H9 (cell line): ENCODE measurements around the gene BIVM. TPM values are rescaled to one million over a fixed set of nuclear protein-coding genes. Genes with fewer than 3 reads are reported as not detected.

Experiments
- DNase-seq: peaks from one replicate; pipeline ENCODE4 v3.0.0-alpha.2; 2017
- H2AFZ ChIP-seq: one replicate; pipeline ENCODE4 v1.6.1; 2013; ENCODE audit warnings: mild to moderate bottlenecking, low read length, control low read depth, moderate library complexity
- H2AK5ac ChIP-seq: 2 replicates; pipeline ENCODE4 v1.6.1; 2013; ENCODE audit warnings: low read length, control low read depth, mixed read lengths; ENCODE audit not compliant: insufficient read length
- H2BK120ac ChIP-seq: one replicate; pipeline ENCODE4 v1.6.1; 2013; ENCODE audit warnings: low read depth, mild to moderate bottlenecking, low read length, control low read depth, inconsistent platforms; ENCODE audit not compliant: poor library complexity, severe bottlenecking
- H2BK12ac ChIP-seq: 2 replicates; pipeline ENCODE4 v1.6.1; 2013; ENCODE audit warnings: low read length, control low read depth, mixed read lengths, low read depth; ENCODE audit not compliant: insufficient read length
- H2BK15ac ChIP-seq: 2 replicates; pipeline ENCODE4 v1.6.1; 2013; ENCODE audit warnings: low read depth, low read length, control low read depth
- H2BK20ac ChIP-seq: one replicate; pipeline ENCODE4 v1.6.1; 2013; ENCODE audit warnings: low read depth, mild to moderate bottlenecking, low read length, control low read depth, inconsistent platforms; ENCODE audit not compliant: poor library complexity, severe bottlenecking
- H2BK5ac ChIP-seq: 2 replicates; pipeline ENCODE4 v1.6.1; 2013; ENCODE audit warnings: low read length, control low read depth, mixed read lengths; ENCODE audit not compliant: insufficient read length
- H3K14ac ChIP-seq: 2 replicates; pipeline ENCODE4 v1.6.1; 2013; ENCODE audit warnings: low read length, control low read depth; ENCODE audit not compliant: insufficient read depth
- H3K18ac ChIP-seq: 2 replicates; pipeline ENCODE4 v1.6.1; 2013; ENCODE audit warnings: low read depth, mild to moderate bottlenecking, mixed read lengths, low read length, control low read depth; ENCODE audit not compliant: insufficient read length
- H3K23ac ChIP-seq: 2 replicates; pipeline ENCODE4 v1.6.1; 2013; ENCODE audit warnings: low read length, control low read depth, mixed read lengths, low read depth; ENCODE audit not compliant: insufficient read length
- H3K23me2 ChIP-seq: 2 replicates; pipeline ENCODE4 v1.6.1; 2013; ENCODE audit warnings: low read depth, mild to moderate bottlenecking, mixed read lengths, low read length, control low read depth; ENCODE audit not compliant: insufficient read length, poor library complexity, severe bottlenecking
- H3K27ac ChIP-seq: 2 replicates; pipeline ENCODE4 v1.5.1; 2013; ENCODE audit warnings: low read length, control low read depth, mixed read lengths, low read depth; ENCODE audit not compliant: insufficient read length
- H3K27me3 ChIP-seq: 2 replicates; pipeline ENCODE4 v1.6.1; 2013; ENCODE audit warnings: low read length, control low read depth, inconsistent platforms; ENCODE audit not compliant: insufficient read depth
- H3K4ac ChIP-seq: 2 replicates; pipeline ENCODE4 v1.6.1; 2013; ENCODE audit warnings: low read depth, mild to moderate bottlenecking, control low read depth, inconsistent platforms, low read length, moderate library complexity
- H3K4me1 ChIP-seq: 2 replicates; pipeline ENCODE4 v1.6.1; 2013; ENCODE audit warnings: low read length, control low read depth, inconsistent platforms; ENCODE audit not compliant: insufficient read depth
- H3K4me2 ChIP-seq: 2 replicates; pipeline ENCODE4 v1.6.1; 2013; ENCODE audit warnings: low read length, control low read depth, mixed read lengths; ENCODE audit not compliant: insufficient read length, insufficient read depth
- H3K56ac ChIP-seq: 2 replicates; pipeline ENCODE4 v1.6.1; 2013; ENCODE audit warnings: low read depth, mild to moderate bottlenecking, mixed read lengths, low read length, control low read depth; ENCODE audit not compliant: insufficient read length
- H3K79me1 ChIP-seq: 2 replicates; pipeline ENCODE4 v1.6.1; 2013; ENCODE audit warnings: low read depth, mild to moderate bottlenecking, moderate library complexity, low read length, control low read depth, inconsistent platforms; ENCODE audit not compliant: insufficient read depth, poor library complexity, severe bottlenecking
- H3K79me2 ChIP-seq: 2 replicates; pipeline ENCODE4 v1.6.1; 2013; ENCODE audit warnings: low read length, control low read depth, inconsistent platforms; ENCODE audit not compliant: insufficient read depth
- H3K9ac ChIP-seq: 2 replicates; pipeline ENCODE4 v1.6.1; 2013; ENCODE audit warnings: low read length, control low read depth, mixed read lengths; ENCODE audit not compliant: insufficient read length; ENCODE audit errors: extremely low read depth
- H3K9me3 ChIP-seq: one replicate; pipeline ENCODE4 v1.6.1; 2013; ENCODE audit warnings: low read depth, low read length, inconsistent platforms; ENCODE audit not compliant: control insufficient read depth
- H3T11ph ChIP-seq: one replicate; pipeline ENCODE4 v1.6.1; 2013; ENCODE audit warnings: mild to moderate bottlenecking, low read length, control low read depth, inconsistent platforms
- H4K20me1 ChIP-seq: one replicate; pipeline ENCODE4 v1.6.1; 2013; ENCODE audit not compliant: control insufficient read depth, insufficient read length, insufficient read depth
- H4K5ac ChIP-seq: 2 replicates; pipeline ENCODE4 v1.6.1; 2013; ENCODE audit warnings: low read depth, mild to moderate bottlenecking, mixed read lengths, low read length, control low read depth; ENCODE audit not compliant: insufficient read length
- H4K8ac ChIP-seq: replicated peaks from 2 replicates; pipeline ENCODE4 v1.6.1; 2013; ENCODE audit warnings: low read length, control low read depth, mixed read lengths, low read depth; ENCODE audit not compliant: insufficient read length
- H4K91ac ChIP-seq: 2 replicates; pipeline ENCODE4 v1.6.1; 2013; ENCODE audit warnings: low read depth, mild to moderate bottlenecking, moderate library complexity, mixed read lengths, low read length, control low read depth; ENCODE audit not compliant: insufficient read length
- H3K27ac Mint-ChIP-seq, 3 experiments: 2 replicates in 2 of 3; 3 replicates in 1 of 3; pipeline ENCODE4 v1.8.0; 2020 to 2021; ENCODE audit warnings: mixed read lengths in 3 of 3, mild to moderate bottlenecking in 1 of 3, moderate library complexity in 1 of 3
- H3K27me3 Mint-ChIP-seq: 2 replicates; pipeline ENCODE4 v1.8.0; 2021; ENCODE audit warnings: low read depth, mild to moderate bottlenecking, moderate library complexity, mixed read lengths
- H3K36me3 Mint-ChIP-seq, 3 experiments: 2 replicates in 2 of 3; 3 replicates in 1 of 3; pipeline ENCODE4 v1.8.0; 2020 to 2021; ENCODE audit warnings: low read depth in 3 of 3, mixed read lengths in 3 of 3; ENCODE audit not compliant: insufficient read depth in 1 of 3
- H3K4me1 Mint-ChIP-seq, 2 experiments: 2 replicates each; pipeline ENCODE4 v1.8.0; 2020; ENCODE audit warnings: mixed read lengths in 2 of 2
- H3K4me3 Mint-ChIP-seq, 2 experiments: 2 replicates in 1 of 2; 3 replicates in 1 of 2; pipeline ENCODE4 v1.8.0; 2020 to 2021; ENCODE audit warnings: mild to moderate bottlenecking in 2 of 2, mixed read lengths in 2 of 2, moderate library complexity in 1 of 2
- H3K9me3 Mint-ChIP-seq, 2 experiments: 2 replicates in 1 of 2; 3 replicates in 1 of 2; pipeline ENCODE4 v1.8.0; 2020; ENCODE audit warnings: mild to moderate bottlenecking in 2 of 2, mixed read lengths in 2 of 2, moderate library complexity in 1 of 2
- CTCF ChIP-seq: fragments of 200-600 bp; sonication (generic); conservative IDR thresholded peaks from 3 replicates; pipeline ENCODE4 v1.8.0; 2021; ENCODE audit warnings: antibody characterized with exemption, mild to moderate bottlenecking
- WGBS: extraction: QIAGEN DNeasy Blood & Tissue Kit; methylation state at CpG from one replicate; pipeline ENCODE4 v1.1.7; 2013; ENCODE audit warnings: missing lambda C conversion rate, low lambda C conversion rate, mixed read lengths; ENCODE audit not compliant: insufficient read length; ENCODE audit errors: extremely low coverage; 5-methylcytosine and 5-hydroxymethylcytosine counted together
- total RNA-seq: library from RNA; stranded (reverse); gene quantifications from 2 replicates; pipeline ENCODE4 v1.2.1, GENCODE V29; 2021

Gene BIVM
- total RNA-seq, 1 experiment from 2014 or later: 9.0 TPM

DNA sequence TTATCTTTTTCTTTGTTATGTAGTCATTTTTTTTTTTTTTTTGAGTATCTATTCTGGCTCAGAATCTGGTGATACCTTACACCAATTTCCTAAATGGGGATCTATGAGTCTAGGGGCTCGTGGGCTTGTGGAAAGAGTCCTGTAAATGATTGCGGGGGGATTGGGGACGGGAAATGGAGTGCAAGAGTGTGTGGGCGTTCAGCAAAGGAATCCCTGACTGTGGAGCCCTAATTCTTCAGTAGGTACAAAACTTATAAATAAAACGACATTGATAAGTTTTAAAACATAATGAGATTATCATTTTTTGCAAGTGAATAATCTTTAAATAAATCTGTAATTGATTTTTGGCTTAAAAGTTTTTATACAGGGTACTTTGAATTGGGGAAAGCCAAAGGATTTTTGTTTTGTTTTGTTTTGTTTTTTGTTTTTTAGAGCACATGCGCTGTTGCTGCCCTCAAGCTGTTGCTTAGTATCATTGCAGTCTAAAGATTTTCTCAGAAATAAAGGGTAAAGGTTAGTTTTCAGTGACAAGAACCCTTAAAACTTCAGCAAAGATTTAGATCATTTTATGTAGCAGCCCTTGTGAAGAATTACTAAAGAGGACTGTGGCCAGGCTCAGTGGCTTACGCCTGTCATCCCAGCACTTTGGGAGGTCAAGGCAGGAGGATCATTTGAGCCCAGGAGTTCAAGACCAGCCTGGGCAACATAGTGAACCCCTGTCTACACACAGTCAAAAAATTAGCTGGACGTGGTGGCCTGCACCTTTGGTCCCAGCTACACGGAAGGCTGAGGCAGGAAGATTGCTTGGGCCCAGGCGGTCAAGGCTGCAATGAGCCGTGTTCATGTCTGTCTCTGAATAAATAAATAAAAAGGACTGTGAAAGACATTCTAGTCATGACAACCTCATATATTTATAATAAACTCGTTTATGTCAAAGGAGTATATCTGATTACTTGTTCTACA lies 48.6 kb downstream of the BIVM start:
- Histone ChIP-seq H2AK5ac (no peak overlapping the region), H3K23ac (no peak overlapping the region), H3K9ac (no peak overlapping the region), H4K20me1 (no peaks in the 10 kb centered on the region), H3K23me2 (peaks cover 7% of the 10 kb centered on the region), H2BK15ac (no peak overlapping the region), H3K9me3 (no peaks in the 10 kb centered on the region), H2AFZ (peak overlapping the region; percentile 52), H3K79me2 (peaks cover 2% of the 10 kb centered on the region; the same call in 1 of the 2 replicates), H4K91ac (no peak overlapping the region), H3K18ac (no peak overlapping the region), H3K4ac (no peak overlapping the region), H2BK12ac (no peak overlapping the region), H3K4me1 (no peaks in the 10 kb centered on the region; the same call in 1 of the 2 replicates), H2BK5ac (no peak overlapping the region), H3K27me3 (no peaks in the 10 kb centered on the region), H3K56ac (no peak overlapping the region), H2BK120ac (no peak overlapping the region), H2BK20ac (no peak overlapping the region), H3T11ph (no peak overlapping the region), H3K4me2 (peak overlapping the region; percentile 98), H3K79me1 (no peaks in the 10 kb centered on the region), H3K14ac (no peak overlapping the region), H4K5ac (no peak overlapping the region), H3K27ac (no peak overlapping the region), H4K8ac (no peak overlapping the region)
- peak; percentile 74 for TF ChIP-seq CTCF
- peaks cover 11 to 14% of the 10 kb centered on the region in 2 experiments for H3K4me1 Mint-ChIP-seq
- WGBS: no CpG with 5 or more reads among the region's 12 CpGs
- no peak for DNase-seq
- H3K9me3 Mint-ChIP-seq: no peaks in the 10 kb centered on the region
- H3K36me3 Mint-ChIP-seq: no peaks in the 10 kb centered on the region
- H3K27me3 Mint-ChIP-seq: no peaks in the 10 kb centered on the region
- H3K27ac Mint-ChIP-seq: 0 out of 7 replicates have a peak overlapping the region, but pooled peaks of 1 of the 3 experiments have one; percentile 39
- H3K4me3 Mint-ChIP-seq: peak overlapping the region; percentile 92 to 96
